Activated CD4-positive, alpha-beta T cell treated with anti-CD3 and anti-CD28 coated beads for 24 hours (primary cell): ENCODE data around the gene KLHL26.

Source experiments
- DNase-seq, 2 donors: peaks; one replicate each; pipeline ENCODE4 v3.0.0-alpha.2; 2020; ENCODE audit warnings: low read depth in 2 of 2

KLHL26 gene

GRCh38 chr19:18647807-18648206 is 11.0 kb downstream of the KLHL26 start:
- no peak for DNase-seq

- no peak for DNase-seq
These were observed 12.1 kb downstream of the KLHL26 start for GRCh38 chr19:18648973-18649315.

DNA sequence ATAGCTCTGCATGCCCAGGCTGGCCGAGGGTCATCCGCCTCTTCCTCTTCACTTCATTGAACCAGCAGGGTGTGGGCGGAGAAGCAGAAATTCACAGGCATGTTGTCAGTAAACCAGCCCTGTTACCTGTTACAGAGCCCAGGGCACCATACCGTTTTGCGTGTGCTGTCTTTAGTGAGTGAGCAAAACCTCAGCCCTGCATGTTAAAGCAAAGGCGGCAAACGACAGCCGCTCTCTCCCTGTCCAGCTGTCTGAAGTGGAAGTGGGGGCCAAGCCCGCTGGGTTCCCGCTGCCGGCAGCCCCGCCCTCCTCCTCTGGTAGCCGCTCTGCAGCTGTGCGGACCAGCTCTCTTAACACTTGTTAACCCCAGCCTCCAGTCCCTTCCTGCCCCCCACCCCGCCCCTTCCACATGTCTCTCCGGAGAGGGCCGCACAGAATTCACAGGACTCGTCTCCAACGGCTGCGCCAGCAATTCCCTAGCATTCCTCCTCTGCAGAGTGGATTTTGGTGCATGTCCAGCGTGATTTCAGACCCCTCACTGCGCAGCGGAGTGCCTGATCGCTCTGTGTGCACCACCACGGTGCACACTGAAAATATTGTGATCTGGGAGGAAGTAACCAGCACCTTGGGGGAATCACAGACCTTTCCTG is 12.7 kb downstream of the KLHL26 start:
- no peak for DNase-seq

DNA sequence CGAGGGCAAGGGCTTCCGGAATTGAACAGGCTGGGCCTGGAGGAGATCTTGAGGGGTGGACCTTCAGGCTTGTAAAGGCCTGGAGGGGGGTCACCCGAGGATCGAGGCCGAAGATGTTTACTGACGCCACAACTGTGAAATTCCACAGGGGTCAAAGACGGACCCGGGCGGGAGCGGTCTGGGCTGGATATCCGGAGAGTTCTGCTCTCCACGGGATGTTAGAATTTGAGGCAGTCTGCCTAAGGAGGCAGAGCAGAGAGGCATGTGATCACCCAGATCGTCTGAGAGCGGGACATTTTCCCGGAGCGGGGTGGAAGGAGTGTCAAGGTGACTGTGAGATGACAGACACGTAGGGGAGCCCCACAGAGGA is 13.2 kb downstream of the KLHL26 start:
- no peak for DNase-seq

GRCh38 chr19:18650468-18651041 is 13.7 kb downstream of the KLHL26 start:
- no peak for DNase-seq

- DNase-seq = no peak
These were observed 14.5 kb downstream of the KLHL26 start for GRCh38 chr19:18651300-18651699.

DNA sequence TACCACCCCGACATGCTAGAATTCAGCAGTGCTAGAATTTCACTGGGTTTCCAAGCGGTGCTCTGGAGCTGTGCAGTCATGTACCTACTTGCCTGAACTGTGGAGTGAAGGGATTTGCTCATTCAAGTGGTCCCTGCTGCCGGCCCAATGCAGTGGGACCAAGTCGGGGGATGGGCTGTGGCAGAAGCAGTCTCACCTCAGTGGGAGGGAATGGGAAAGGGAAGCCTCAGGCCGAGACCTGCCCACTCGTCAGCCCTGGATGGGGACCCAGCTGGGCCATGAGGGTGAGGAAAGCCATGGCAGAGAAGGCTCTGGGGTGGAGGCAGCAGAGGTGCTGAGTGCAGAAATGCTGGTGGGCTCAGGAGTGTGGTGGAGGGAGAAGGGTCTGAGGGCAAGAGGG is 14.9 kb downstream of the KLHL26 start:
- DNase-seq = no peak

- no peak for DNase-seq
These were observed 17.0 kb downstream of the KLHL26 start for GRCh38 chr19:18653853-18654252.

DNA sequence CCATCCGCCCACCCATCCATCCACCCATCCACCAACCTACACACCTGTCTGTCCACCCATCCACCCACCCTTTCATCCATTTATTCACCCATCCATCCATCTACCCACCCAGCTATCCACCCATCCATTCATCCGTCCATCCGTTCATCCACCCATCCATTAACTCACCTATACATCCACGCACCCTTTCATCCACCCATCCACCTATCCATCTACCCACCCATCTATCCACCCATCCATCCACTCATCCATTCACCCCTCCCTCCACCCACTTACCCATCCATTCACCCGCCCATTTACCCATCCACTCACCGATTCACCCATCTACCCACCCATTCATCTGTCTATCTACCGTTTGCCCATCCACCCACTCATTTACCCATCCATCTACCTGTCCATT is 17.6 kb downstream of the KLHL26 start:
- DNase-seq = no peak

DNA sequence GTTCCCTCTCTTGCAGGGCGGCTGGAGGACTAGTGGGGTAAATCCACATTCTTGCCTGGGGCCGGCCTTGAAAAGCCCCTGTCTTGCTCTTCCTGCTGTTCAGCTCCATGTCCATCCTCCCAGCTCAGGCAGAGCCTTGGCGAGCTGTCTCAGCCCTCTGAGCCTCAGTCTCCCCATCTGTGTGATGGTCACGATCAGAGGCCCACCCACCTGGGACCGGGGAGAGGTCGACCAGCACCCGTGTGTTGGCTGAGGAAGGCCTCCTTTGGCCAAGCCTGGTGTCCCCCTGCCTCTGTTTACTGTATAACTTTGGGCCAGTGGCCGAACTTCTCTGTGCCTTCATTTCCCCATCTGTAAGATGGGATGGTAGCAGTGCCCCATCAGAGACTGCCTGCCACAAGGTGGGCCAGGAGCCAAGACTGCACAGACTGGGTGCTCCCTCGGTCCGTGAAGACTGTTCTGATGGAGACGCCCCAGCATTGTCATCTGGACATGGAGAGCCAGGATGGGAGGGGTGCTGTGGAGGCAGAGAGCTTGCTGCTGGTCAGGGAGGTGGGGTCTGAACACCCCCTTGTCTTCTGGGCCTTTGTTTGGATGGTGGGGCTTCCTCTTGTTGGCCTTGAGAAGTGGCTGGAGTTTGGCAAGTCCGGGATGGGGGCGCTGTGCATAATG is 18.5 kb downstream of the KLHL26 start:
- DNase-seq = no peak

- DNase-seq = no peak
These were observed 19.7 kb downstream of the KLHL26 start for GRCh38 chr19:18656337-18657086.

- no peak for DNase-seq
These were observed 20.9 kb downstream of the KLHL26 start for GRCh38 chr19:18657590-18658365.

- no peak for DNase-seq
These were observed 21.6 kb downstream of the KLHL26 start for GRCh38 chr19:18658366-18658855.

GRCh38 chr19:18659281-18660050 is 22.6 kb downstream of the KLHL26 start:
- no peak for DNase-seq

DNA sequence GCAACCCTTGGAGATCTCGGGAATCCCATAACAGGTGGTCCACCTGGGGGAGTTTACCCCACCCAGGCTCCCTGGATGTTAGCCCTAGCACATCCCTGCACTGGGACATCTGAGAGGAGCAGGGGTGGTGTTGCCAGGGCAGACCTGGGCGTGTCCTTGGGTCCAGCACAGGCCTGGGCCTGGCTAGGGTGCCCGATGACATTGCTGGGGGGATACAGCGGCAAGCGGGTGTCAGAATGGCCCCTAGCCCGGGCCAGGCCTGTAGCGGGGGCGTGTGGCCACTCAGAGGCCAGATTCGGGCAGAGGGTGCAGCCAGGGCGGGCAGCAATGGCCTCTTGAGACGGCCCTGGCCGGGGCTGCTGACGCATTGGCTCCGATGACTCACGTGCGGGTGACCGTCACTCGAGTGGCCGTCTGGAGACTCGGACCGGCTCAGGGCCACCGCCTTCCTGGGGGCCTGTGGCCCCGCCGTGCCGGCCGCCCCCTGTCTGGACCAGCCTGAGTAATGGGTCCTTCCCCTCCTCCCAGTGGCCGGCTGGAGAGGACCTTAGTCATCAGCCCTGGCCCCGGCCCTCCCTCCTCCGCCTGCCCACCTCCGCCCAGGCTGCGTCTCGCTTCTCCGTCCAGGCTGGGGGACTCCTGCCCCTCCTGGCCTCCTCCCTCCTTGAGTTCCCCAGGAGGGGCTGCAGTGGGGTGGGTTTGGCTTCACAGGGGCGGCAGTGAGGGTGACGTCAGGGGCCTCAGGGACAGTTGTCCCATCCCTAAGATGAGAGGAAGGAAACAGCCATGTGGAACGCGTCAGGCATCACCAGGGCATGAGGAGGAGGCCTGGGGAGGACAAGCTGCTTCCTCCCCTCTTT is 23.5 kb downstream of the KLHL26 start:
- DNase-seq = no peak

GRCh38 chr19:18660939-18661670 is 24.3 kb downstream of the KLHL26 start:
- no peak for DNase-seq

DNA sequence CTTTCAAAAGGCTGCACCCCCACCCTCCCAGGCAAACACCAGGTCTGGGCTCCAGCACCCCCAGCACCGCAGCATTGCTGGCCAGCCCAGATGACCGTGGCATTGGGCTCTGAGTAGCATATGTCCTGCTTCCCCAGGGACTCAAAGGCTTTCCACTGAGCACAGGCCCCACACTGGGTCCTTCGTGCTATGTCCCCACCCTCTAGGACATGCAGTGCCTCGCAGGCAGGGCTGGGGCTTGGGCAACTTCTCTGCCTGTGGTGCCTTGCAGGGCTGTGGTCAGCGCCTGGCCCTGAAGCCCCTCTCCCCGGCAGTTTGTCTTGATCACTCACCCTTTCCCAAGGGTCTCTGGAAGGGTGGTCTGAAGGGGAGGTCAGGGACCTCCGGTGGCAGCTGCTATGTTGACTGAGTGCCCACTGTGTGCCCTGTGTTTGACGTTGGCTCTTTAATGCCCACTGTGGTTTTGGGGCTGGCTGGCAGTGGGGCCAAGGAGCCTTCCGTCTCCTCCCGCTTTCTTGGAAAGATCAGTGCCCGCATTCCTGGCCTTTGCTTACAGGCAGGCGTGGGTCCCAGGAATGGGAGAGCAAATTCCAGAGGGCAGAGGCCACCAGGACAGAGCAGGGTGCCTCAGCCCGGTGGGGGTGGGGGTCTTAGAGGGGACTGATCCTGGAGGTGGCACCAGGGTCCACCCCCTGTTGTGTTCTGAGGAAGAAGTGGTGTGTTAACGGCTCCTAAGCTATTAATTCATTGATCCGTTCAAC is 26.3 kb downstream of the KLHL26 start:
- DNase-seq = no peak

GRCh38 chr19:18663940-18664530 is 27.2 kb downstream of the KLHL26 start:
- DNase-seq = no peak
